Neural cell (in vitro differentiated cells): ENCODE measurements around the gene AP1S2. TPM values are rescaled to one million over a fixed set of nuclear protein-coding genes. Genes with fewer than 3 reads are reported as not detected.

Source experiments
- H2AFZ ChIP-seq: fragments of 200-600, 300-800 bp; sonication (generic), shearing (Covaris generic); 2 replicates; pipeline ENCODE4 v1.6.0; 2014; ENCODE audit warnings: low read depth, mild to moderate bottlenecking, antibody characterized with exemption, low read length, moderate library complexity
- H3F3A ChIP-seq: fragments of 200-600 bp; shearing (Covaris generic); 2 replicates; pipeline ENCODE4 v1.6.1; 2016; ENCODE audit warnings: mild to moderate bottlenecking, moderate library complexity, mixed read lengths, antibody characterized with exemption, low read length; ENCODE audit not compliant: insufficient read depth, poor library complexity, severe bottlenecking
- H3K27ac ChIP-seq: fragments of 200-600, 300-800 bp; sonication (generic), shearing (Covaris generic); 2 replicates; pipeline ENCODE4 v1.5.1; 2014; ENCODE audit warnings: mild to moderate bottlenecking, low read length, moderate library complexity
- H3K27me3 ChIP-seq: fragments of 300-800, 200-600 bp; sonication (generic), shearing (Covaris generic); 2 replicates; pipeline ENCODE4 v1.6.0; 2014; ENCODE audit warnings: mild to moderate bottlenecking, low read depth, low read length, moderate library complexity; ENCODE audit not compliant: insufficient read depth
- H3K36me3 ChIP-seq: fragments of 300-800, 200-600 bp; sonication (generic), shearing (Covaris generic); 2 replicates; pipeline ENCODE4 v1.5.1; 2014; ENCODE audit warnings: mild to moderate bottlenecking, antibody characterized with exemption, low read length, moderate library complexity; ENCODE audit not compliant: insufficient read depth
- H3K4me2 ChIP-seq: fragments of 300-800, 200-600 bp; sonication (generic), shearing (Covaris generic); 2 replicates; pipeline ENCODE4 v1.6.0; 2014; ENCODE audit warnings: mild to moderate bottlenecking, low read length
- H3K4me3 ChIP-seq: fragments of 300-800, 200-600 bp; sonication (generic), shearing (Covaris generic); 2 replicates; pipeline ENCODE4 v1.5.1; 2014; ENCODE audit warnings: mild to moderate bottlenecking, low read length, moderate library complexity
- H3K79me2 ChIP-seq: fragments of 200-600 bp; shearing (Covaris generic); replicated peaks from 2 replicates; pipeline ENCODE4 v1.6.0; 2014; ENCODE audit warnings: mild to moderate bottlenecking, low read length, moderate library complexity; ENCODE audit not compliant: insufficient read depth
- H3K9ac ChIP-seq: fragments of 300-800, 200-600 bp; sonication (generic), shearing (Covaris generic); 2 replicates; pipeline ENCODE4 v1.6.1; 2016; ENCODE audit warnings: mild to moderate bottlenecking, low read length, mixed read lengths
- H3K9me2 ChIP-seq: fragments of 200-600 bp; shearing (Covaris generic); 2 replicates; pipeline ENCODE4 v1.6.1; 2016; ENCODE audit warnings: mild to moderate bottlenecking, low read length, mixed read lengths; ENCODE audit not compliant: insufficient read depth
- H3K9me3 ChIP-seq: fragments of 200-600, 300-800 bp; sonication (generic), shearing (Covaris generic); 2 replicates; pipeline ENCODE4 v1.6.1; 2016; ENCODE audit warnings: mild to moderate bottlenecking, mixed run types, low read length, moderate library complexity, mixed read lengths
- H4K20me1 ChIP-seq: fragments of 200-600 bp; shearing (Covaris generic); 2 replicates; pipeline ENCODE4 v1.6.1; 2016; ENCODE audit warnings: mild to moderate bottlenecking, mixed run types; ENCODE audit not compliant: insufficient read depth
- EP300 ChIP-seq: fragments of 450-650 bp; conservative IDR thresholded peaks from 2 replicates; pipeline ENCODE4 v1.6.1; 2014; ENCODE audit warnings: antibody characterized with exemption, mild to moderate bottlenecking, moderate library complexity; ENCODE audit not compliant: poor library complexity, severe bottlenecking
- EZH2 ChIP-seq: fragments of 200-600, 300-800 bp; shearing (Covaris generic), sonication (generic); IDR thresholded peaks from 2 replicates; pipeline ENCODE4 v1.6.1; 2014; ENCODE audit warnings: antibody characterized with exemption, low read length, borderline replicate concordance, mild to moderate bottlenecking; ENCODE audit not compliant: insufficient read depth, poor library complexity, severe bottlenecking
- MXI1 ChIP-seq: fragments of 450-650 bp; conservative IDR thresholded peaks from 2 replicates; pipeline ENCODE4 v1.6.1; 2014; ENCODE audit warnings: antibody characterized with exemption, mild to moderate bottlenecking; ENCODE audit not compliant: poor library complexity, severe bottlenecking
- POLR2AphosphoS5 ChIP-seq: IDR thresholded peaks from 2 replicates; pipeline ENCODE4 v1.6.1; 2012
- RAD21 ChIP-seq: fragments of 450-650 bp; conservative IDR thresholded peaks from 2 replicates; pipeline ENCODE4 v1.6.1; 2014; ENCODE audit warnings: antibody characterized with exemption, mild to moderate bottlenecking, moderate library complexity
- SMC3 ChIP-seq: fragments of 450-650 bp; conservative IDR thresholded peaks from 2 replicates; pipeline ENCODE4 v1.6.1; 2014; ENCODE audit warnings: antibody characterized with exemption, mild to moderate bottlenecking, moderate library complexity; ENCODE audit not compliant: poor library complexity
- TAF1 ChIP-seq: IDR thresholded peaks from 2 replicates; pipeline ENCODE4 v1.6.1; 2012; ENCODE audit warnings: low read depth
- polyA plus RNA-seq: library from polyadenylated mRNA; depleted of rRNA; stranded (reverse); fragments of >200 nt; gene quantifications from 2 replicates; pipeline ENCODE4 v1.2.3, GENCODE V29; 2014
- TF ChIP-seq, protein P1 (sequence below): fragments of 450-650 bp; IDR thresholded peaks from 2 replicates; pipeline ENCODE4 v1.5.1; 2014; ENCODE audit warnings: antibody characterized with exemption, mild to moderate bottlenecking, moderate library complexity; ENCODE audit not compliant: poor library complexity, severe bottlenecking
- TF ChIP-seq, protein P2 (sequence below): IDR thresholded peaks from 2 replicates; pipeline ENCODE4 v1.6.1; 2012; ENCODE audit warnings: borderline replicate concordance

AP1S2 gene
- polyA plus RNA-seq, 1 donor from 2014 or later, result 160 TPM

DNA sequence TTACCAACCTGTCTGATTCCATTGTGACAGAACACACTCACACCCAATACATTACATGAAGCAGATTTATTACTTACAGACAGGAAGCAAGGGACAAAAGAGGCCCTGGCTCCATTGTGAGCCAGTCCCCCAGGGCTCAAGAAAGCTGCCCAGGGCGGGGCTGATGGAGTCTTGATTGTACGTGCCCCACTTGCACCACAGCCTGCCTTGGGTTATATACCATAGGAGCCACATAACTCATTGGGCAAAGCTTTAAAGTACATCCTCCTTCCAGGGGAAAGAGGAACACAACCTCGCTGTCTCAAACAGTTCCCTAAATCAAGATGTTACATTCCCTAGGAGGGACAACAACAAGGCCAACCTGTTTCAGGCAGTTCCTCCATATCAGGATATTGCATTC, 67.7 kb downstream of the AP1S2 start:
- Histone ChIP-seq H3K36me3 (no peaks in the 10 kb centered on the region), H3K27me3 (no peaks in the 10 kb centered on the region), H3K9me3 (no peaks in the 10 kb centered on the region), H4K20me1 (no peaks in the 10 kb centered on the region), H3K9me2 (no peaks in the 10 kb centered on the region), H3F3A (no peaks in the 10 kb centered on the region), H3K79me2 (no peaks in the 10 kb centered on the region), H3K4me2 (no peak overlapping the region), H3K27ac (no peak overlapping the region), H2AFZ (no peak overlapping the region), H3K4me3 (no peak overlapping the region), H3K9ac (no peak overlapping the region)
- TF ChIP-seq RAD21 (no peak), POLR2AphosphoS5 (no peak), EP300 (no peak), MXI1 (no peak), TAF1 (no peak), EZH2 (no peak), SMC3 (no peak)
- TF ChIP-seq, protein P1, sequence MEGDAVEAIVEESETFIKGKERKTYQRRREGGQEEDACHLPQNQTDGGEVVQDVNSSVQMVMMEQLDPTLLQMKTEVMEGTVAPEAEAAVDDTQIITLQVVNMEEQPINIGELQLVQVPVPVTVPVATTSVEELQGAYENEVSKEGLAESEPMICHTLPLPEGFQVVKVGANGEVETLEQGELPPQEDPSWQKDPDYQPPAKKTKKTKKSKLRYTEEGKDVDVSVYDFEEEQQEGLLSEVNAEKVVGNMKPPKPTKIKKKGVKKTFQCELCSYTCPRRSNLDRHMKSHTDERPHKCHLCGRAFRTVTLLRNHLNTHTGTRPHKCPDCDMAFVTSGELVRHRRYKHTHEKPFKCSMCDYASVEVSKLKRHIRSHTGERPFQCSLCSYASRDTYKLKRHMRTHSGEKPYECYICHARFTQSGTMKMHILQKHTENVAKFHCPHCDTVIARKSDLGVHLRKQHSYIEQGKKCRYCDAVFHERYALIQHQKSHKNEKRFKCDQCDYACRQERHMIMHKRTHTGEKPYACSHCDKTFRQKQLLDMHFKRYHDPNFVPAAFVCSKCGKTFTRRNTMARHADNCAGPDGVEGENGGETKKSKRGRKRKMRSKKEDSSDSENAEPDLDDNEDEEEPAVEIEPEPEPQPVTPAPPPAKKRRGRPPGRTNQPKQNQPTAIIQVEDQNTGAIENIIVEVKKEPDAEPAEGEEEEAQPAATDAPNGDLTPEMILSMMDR, result no peak
- TF ChIP-seq, protein P2, sequence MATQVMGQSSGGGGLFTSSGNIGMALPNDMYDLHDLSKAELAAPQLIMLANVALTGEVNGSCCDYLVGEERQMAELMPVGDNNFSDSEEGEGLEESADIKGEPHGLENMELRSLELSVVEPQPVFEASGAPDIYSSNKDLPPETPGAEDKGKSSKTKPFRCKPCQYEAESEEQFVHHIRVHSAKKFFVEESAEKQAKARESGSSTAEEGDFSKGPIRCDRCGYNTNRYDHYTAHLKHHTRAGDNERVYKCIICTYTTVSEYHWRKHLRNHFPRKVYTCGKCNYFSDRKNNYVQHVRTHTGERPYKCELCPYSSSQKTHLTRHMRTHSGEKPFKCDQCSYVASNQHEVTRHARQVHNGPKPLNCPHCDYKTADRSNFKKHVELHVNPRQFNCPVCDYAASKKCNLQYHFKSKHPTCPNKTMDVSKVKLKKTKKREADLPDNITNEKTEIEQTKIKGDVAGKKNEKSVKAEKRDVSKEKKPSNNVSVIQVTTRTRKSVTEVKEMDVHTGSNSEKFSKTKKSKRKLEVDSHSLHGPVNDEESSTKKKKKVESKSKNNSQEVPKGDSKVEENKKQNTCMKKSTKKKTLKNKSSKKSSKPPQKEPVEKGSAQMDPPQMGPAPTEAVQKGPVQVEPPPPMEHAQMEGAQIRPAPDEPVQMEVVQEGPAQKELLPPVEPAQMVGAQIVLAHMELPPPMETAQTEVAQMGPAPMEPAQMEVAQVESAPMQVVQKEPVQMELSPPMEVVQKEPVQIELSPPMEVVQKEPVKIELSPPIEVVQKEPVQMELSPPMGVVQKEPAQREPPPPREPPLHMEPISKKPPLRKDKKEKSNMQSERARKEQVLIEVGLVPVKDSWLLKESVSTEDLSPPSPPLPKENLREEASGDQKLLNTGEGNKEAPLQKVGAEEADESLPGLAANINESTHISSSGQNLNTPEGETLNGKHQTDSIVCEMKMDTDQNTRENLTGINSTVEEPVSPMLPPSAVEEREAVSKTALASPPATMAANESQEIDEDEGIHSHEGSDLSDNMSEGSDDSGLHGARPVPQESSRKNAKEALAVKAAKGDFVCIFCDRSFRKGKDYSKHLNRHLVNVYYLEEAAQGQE, result no peak

DNA sequence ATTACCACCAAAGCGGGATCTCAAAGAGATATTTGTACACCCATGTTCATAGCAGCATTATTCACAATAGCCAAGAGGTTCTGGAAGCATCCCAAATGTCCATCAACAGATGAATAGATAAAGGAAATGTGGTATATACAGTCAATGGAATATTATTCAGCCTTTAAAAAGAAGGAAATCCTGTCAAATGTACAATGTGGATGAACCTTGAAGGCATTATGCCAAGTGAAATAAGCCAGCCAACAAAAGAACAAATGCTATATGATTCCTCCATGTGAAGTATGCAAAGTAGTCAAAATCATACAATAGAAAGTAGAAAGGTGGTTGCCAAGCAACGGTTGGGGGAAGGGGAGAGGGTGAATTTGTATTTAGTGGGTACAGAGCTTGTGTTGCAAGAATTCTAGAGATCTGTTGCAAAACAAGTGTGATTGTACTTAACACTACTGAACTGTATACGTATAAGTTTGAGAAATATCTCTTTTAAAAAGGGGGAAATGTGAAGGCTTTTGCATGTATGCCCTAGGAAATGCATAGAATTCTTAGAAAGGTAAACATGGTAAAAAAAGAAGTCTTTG, 69.3 kb downstream of the AP1S2 start:
- Histone ChIP-seq H3K36me3 (no peaks in the 10 kb centered on the region), H3K9me2 (no peaks in the 10 kb centered on the region), H3K9me3 (no peaks in the 10 kb centered on the region), H4K20me1 (no peaks in the 10 kb centered on the region), H3K27ac (no peak overlapping the region), H3K9ac (no peak overlapping the region), H3K27me3 (no peaks in the 10 kb centered on the region), H2AFZ (no peak overlapping the region), H3K79me2 (no peaks in the 10 kb centered on the region), H3K4me3 (no peak overlapping the region), H3K4me2 (no peak overlapping the region), H3F3A (no peaks in the 10 kb centered on the region)
- no peak for TF ChIP-seq EZH2
- TF ChIP-seq, protein P2, result no peak
- TF ChIP-seq MXI1, result no peak
- TF ChIP-seq, protein P1, result no peak
